RWPE1 (cell line): ENCODE measurements around the gene COG3.
A peak's percentile ranks its signal among the peaks of the same experiment; 100 is the strongest.

ENCODE experiments used
- CTCF ChIA-PET: fragments of 350-600 bp; sonication (Branson Sonifier 250); formaldehyde crosslinking; extraction: SDS; loops from one replicate; lab custom pipeline; 2021; lab: Yijun Ruan, JAX
- POLR2A ChIA-PET: fragments of 400-600 bp; formaldehyde crosslinking; extraction: SDS; loops from one replicate; lab custom pipeline; 2020; ENCODE audit warnings: antibody characterized with exemption; ENCODE audit not compliant: low non-redundant PET; lab: Yijun Ruan, JAX
- DNase-seq: peaks from one replicate; pipeline ENCODE4 v3.0.0; 2012; ENCODE audit warnings: low spot score
- H3K27ac ChIP-seq: fragments of 450-650 bp; 2 replicates; pipeline ENCODE4 v1.5.1; 2017
- CTCF ChIP-seq: fragments of 450-650 bp; conservative IDR thresholded peaks from 2 replicates; pipeline ENCODE4 v1.5.1; 2017; ENCODE audit warnings: low read depth, mild to moderate bottlenecking

The COG3 gene

GRCh38 chr13:45565331-45565730, 100.6 kb downstream of the COG3 start:
- DNase-seq = no peak
- H3K27ac ChIP-seq = no peak overlapping the region
- CTCF ChIA-PET = no interaction called here
- POLR2A ChIA-PET = no interaction called here
- no peak for TF ChIP-seq CTCF

- no peak overlapping the region for H3K27ac ChIP-seq
- ChIA-PET CTCF (no interaction called here), POLR2A (no interaction called here)
- peak; percentile 15 for DNase-seq
- no peak for TF ChIP-seq CTCF
Measured at GRCh38 chr13:45575146-45575829, 110.5 kb downstream of the COG3 start.

- ChIA-PET POLR2A (no interaction called here), CTCF (no interaction called here)
- TF ChIP-seq CTCF = no peak
- H3K27ac ChIP-seq = no peak overlapping the region
- no peak for DNase-seq
Measured at GRCh38 chr13:45575830-45576180, 111.1 kb downstream of the COG3 start.

- no peak for DNase-seq
- CTCF ChIA-PET = no interaction called here
- no peak for TF ChIP-seq CTCF
- H3K27ac ChIP-seq = no peak overlapping the region
- POLR2A ChIA-PET = interaction anchor here (0.6 kb wide), 1 partner anchor 1685 kb away, joined by 6 read pairs; no protein-coding TSS in a partner anchor
Measured at GRCh38 chr13:45576466-45576865, 111.7 kb downstream of the COG3 start.

GRCh38 chr13:45582408-45583076, 117.8 kb downstream of the COG3 start:
- ChIA-PET POLR2A (no interaction called here), CTCF (no interaction called here)
- no peak overlapping the region for H3K27ac ChIP-seq
- no peak for TF ChIP-seq CTCF
- no peak for DNase-seq

- no peak overlapping the region for H3K27ac ChIP-seq
- ChIA-PET POLR2A (no interaction called here), CTCF (interaction anchor here (0.6 to 0.8 kb wide), 3 partner anchors 204 to 1085 kb away, joined by 3 to 4 read pairs (median 4); no protein-coding TSS in a partner anchor)
- no peak for TF ChIP-seq CTCF
- peak; percentile 3 for DNase-seq
Measured at GRCh38 chr13:45584816-45585215, 120.1 kb downstream of the COG3 start.
